HG02610 (cell line): Measurements from ENCODE around the gene STAB2.

ENCODE experiments used
- ATAC-seq: cut with Tn5 transposase; IDR thresholded peaks from one replicate; pipeline ENCODE4 v1.9.1; 2021; ENCODE audit warnings: mild to moderate bottlenecking, moderate library complexity; ENCODE audit not compliant: unreplicated experiment

Gene STAB2

DNA sequence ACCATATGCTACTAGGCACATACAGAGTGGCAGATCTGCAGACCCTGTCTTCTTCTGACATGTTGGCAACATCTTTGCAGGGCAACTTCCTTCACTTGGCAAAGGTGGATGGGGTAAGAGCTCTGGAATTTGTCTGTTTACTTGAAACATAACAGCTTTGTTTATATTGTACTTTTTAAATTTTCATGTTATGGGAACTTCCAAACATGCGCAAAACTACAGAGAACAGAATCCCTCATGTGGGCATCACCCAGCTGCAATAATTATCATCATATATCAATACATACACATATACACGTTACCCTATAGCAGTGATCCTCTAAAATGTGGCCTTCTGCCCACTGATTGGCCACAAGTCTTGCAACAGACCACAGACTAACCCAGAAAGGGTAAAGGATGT lies 103.4 kb downstream of the STAB2 start:
- ATAC-seq, result no peak

DNA sequence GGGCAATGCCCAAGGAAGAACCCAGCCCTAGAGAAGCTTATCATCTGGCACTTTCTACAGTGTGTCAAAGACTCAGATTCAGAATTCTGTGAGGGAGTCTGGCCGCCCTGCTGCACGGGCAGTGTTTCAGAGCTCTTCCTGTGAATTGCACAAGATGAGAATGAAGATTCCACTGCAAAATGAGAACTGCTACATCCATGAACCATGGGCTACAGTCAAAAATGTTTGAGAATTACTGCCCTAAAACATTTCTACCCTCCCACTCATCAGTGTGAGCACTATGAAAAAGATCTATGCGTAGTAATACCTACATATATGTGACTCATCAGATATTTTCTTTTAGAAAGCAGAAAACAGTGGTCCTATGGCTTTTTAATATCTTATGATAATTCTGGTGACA lies 104.0 kb downstream of the STAB2 start:
- no peak for ATAC-seq

- ATAC-seq, result no peak
Observed at GRCh38 chr12:103696101-103696500, 109.0 kb downstream of the STAB2 start.

DNA sequence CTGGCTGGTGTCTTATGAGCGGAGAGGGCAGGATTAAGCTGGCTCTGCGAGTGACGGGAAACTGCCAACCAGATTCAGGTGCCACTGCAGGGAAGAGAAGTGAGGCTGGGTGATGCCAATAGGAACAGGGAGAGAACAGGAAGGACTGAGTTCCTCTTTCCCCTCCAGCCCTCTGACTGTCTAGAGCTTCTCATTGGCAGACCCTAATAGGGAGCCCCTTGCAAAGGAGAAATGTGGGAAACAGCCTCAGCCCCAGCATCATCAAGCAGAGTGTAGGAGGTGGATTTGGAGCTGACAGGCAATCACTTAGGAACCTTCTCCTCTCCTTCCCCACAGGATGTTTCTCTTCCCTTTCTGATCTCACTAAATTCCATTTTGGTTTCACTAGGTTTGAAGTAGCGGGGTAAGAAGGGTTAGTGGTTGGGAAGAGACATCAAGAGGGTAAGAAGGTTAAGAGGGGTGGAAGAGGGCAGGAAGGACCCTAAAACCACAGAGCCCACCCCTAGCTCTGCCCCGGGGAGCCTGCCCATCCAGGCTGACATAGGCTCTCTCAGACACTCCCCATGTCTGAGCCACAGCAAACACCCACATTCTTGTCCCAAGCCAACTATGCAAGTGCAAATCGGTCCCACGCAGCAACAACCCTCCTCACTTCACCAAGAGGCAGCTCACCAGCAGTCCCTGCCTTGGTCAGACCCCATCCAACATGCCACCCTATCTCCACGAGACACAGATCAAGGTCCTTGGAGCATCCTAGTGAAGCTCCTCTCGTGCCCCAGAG lies 111.1 kb downstream of the STAB2 start:
- peak; percentile 7 for ATAC-seq

DNA sequence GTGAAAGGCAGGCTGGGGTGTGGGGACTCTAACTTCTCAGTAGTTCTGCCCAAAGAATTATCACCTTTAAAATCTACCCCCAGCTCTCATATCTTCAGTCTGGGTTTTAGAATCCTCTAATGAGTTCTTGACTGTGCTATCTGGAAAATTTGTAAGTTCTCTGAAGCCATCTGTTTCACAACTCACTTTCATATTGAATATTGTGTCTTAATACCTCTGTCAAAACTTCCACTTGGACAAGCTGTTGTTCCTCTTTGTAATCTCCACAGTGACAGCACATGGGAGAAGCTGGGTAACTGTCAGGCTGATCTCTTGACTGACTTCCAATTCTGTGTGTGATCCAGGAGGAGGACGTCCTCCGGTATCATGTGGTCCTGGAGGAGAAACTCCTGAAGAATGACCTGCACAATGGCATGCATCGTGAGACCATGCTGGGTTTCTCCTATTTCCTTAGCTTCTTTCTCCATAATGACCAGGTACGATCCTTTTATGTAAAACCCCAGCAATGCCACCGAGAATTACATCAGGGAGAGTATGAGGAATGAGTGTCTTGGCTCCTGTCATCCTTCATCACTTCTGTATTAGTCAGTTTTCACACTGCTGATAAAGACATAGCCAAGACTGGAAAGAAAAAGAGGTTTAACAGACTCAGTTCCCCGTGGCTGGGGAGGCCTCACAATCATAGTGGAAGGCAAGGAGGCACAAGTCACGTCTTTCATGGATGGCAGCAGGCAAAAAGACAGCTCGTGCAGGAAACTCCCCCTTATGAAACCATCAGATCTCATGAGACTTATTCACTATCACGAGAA lies 111.9 kb downstream of the STAB2 start:
- ATAC-seq, result peak; percentile 49

DNA sequence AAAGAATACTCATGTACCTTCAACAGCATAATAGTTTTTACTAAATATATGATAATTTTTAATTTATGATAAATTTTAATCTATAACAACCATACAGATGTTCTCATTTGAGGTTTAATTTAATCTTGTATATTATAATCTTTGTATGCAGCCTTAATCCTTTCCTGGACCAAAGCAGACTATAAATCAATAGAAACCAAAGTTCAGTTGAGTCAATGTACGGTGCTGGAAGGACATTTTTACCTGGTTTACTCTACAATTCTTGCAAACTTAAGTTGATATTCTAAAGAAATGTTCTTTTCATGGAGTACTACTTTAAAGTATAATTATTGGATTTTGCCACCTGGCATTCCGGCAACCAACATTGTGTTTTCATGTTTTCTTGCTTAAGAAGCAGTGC lies 118.0 kb downstream of the STAB2 start:
- ATAC-seq, result no peak

GRCh38 chr12:103705927-103706326 lies 118.9 kb downstream of the STAB2 start:
- no peak for ATAC-seq

DNA sequence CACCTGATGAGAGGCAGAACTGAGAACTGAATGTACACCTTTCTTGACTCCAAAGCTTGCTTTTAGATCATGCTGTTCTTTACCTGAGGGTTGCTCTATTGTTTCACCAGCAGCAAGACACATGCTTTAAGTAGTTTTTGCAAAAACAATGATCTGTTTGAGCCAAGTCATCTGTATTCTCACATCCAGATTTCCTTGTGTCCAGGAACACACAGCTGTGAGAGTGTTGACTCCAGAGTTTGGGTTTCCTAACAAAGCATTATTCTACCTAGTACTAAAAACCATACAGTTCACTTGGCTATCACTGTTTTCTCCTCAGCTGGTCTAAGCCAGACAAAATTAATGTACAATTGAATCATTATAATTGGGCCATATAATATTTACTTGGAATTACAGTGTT lies 120.4 kb downstream of the STAB2 start:
- no peak for ATAC-seq

DNA sequence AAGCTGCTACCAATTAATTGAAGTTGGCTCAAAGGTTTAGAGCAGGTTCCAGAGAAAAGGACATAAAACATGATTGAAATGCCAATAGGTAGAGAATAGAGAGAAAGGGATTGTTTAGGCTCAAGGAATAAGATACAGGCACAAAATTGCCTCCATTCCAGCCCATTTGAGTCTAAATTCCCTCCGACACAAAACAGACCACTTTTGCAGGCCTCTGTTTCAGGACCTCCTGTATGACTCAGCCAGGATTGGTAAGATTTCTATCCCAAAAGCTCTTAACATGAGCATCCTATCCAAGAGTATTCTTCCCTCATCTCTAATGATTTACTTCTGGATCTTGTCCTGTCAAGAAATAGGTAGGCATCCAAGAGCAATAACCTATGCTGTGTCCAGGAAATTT lies 123.5 kb downstream of the STAB2 start:
- ATAC-seq, result no peak

DNA sequence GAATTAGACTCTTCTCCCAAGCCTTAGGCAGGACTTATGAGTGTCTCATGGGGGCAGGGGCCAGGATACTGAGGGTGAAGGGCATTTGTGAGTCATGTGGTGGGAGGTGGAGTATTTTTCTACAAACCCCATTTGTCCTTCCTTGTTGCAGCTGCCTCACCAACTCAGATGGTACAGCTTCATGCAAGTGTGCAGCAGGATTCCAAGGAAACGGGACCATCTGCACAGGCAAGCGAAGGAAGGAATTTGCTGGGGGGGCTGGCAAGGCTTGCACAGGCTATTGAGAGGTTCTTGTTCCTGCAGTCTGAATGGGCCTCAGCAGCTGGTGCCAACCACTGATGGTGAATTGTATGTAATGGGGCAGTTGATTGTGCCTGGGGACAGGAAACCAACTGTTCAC lies 125.1 kb downstream of the STAB2 start:
- ATAC-seq, result no peak

- no peak for ATAC-seq
Observed at GRCh38 chr12:103715494-103715893, 128.4 kb downstream of the STAB2 start.

DNA sequence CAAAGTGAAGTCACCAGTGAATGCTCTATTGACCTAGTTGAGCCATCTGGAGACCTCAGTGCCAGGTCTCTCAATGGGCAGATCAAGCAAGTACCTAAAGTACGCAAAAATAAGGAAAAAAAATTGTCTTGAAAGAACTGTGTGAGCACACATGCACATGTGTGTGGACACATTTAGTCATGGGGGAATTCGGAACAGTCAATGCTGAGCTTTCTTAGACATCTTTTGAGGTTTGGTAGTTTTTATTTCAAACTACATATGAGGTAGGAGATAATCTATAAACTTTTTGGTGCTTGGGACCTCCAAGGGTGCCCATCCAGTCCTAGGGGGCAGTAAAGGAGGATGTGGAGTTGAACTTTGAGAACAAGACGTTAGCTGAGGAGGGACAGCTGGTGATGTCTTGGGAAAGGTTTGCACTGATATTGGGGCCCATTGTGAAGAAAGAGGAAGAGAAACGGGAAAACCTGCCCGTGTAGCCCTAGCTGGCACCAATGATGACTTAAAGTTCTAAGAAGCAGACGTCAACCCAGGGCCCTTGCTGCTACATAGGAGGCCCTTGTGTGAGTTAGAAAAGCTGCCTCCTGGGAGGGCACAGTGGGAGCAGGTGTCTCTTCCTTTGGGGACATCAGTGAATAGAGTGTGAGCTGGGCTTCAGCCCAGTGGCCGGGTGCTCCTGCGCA lies 129.6 kb downstream of the STAB2 start:
- ATAC-seq, result no peak

DNA sequence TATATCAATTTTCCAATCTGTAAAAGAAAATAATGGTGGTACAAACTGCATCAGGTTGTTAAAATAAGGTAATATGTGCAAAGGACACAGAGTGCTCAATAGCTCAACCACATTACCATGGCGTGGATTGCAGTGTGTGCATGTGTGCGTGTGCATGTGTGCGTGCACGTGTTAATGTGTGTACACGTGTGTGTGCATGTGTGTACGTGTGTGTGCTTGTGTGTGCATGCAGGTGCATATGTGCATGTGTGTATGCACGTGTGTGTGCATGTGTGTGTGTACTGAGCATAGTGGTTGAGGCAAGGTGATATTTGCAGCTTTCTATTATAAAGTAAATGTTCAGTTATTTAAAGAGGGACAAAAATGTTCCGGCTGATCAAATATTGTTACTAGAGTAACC lies 138.3 kb downstream of the STAB2 start:
- ATAC-seq, result no peak

DNA sequence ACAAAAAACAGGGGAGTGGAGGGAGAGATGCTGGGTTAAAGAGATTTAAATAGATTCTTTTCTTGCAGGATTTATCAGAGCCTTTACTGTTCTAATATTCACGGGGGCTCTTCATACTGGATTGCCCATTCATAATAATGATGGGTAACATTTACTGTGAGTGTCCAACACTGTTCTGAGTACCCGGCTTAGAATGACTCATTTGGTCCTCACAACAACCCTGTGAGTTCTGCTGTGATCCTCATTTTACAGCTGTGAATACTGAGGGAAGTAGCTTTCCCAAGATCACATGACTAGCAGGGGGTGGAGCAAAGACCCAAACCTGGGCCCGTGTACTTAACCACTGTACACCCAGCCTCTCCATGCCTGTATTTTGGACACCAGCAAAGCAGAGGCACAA lies 140.6 kb downstream of the STAB2 start:
- ATAC-seq, result no peak

GRCh38 chr12:103728323-103728722 lies 141.2 kb downstream of the STAB2 start:
- ATAC-seq, result no peak

DNA sequence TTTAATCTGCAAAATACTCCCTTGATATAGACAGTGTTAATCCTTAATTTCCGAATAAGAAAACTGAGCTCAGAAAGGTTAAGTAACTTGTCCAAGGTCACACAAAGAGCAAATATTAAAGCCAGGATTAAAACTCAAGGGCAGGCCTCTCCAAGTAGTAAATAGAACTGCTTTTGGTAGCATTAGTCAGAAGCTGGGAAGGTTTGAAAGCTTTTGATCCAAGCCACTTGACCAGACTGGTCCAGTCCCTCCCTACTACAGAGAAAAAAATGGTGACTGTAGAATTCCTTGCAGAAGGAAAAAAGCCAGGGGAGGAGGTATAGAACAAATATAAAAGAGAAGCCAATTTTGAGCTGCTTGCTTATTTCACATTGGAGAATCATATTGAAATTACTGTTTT lies 142.4 kb downstream of the STAB2 start:
- ATAC-seq, result no peak

DNA sequence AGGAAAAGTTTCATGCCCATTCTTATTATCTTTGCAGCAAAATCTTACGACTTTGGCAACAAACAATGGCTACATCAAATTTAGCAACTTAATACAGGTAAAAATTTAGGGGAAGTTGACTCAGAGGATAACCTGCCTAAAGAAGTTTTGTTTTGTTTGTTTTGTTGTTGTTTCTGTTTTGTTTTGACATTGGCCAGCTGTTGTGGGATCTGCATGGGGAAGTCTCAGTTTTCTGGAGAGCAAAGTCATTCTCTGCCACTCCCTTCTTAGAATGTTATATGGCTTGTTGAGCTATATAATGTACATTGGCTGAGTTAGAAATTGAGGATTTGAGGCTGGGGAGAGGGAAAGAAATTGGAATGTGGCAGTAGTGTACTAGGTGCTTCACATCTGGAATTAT lies 144.5 kb downstream of the STAB2 start:
- ATAC-seq, result peak; percentile 80

DNA sequence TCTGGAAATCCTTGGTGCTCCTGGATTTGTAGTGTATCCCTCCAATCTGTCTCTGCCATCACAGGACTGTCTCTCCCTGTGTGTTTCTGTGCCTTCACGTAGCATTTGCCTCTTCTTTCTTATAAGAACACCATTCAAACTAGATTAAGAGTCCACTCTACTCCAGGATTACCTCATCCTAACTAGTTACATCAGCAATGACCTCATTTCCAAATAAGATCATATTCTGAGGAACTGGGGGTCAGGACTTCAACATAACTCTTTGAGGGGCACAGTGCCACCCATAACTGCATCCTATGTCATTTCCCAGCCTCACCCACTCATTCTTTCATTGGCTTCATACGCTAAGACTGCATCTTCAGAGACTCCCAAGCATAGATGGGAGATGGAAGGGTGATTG lies 147.8 kb downstream of the STAB2 start:
- ATAC-seq, result no peak

DNA sequence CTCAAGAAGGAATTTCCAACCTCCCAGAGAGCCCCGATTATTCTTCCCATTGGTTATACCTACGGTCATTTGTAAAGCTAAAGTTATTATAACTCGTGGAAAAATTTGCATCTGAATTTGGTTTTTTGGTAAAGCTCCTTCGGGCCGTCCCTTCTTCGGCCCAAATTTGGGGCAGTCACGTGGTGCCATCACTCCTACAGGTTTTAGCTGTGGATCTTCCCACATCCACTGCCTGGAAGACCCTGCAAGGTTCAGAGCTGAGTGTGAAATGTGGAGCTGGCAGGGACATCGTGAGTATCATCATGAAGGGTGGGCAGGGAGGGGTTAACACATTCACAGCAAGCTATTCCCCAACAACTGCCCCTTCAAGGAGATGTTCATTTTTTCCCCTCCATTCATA lies 148.2 kb downstream of the STAB2 start:
- no peak for ATAC-seq

DNA sequence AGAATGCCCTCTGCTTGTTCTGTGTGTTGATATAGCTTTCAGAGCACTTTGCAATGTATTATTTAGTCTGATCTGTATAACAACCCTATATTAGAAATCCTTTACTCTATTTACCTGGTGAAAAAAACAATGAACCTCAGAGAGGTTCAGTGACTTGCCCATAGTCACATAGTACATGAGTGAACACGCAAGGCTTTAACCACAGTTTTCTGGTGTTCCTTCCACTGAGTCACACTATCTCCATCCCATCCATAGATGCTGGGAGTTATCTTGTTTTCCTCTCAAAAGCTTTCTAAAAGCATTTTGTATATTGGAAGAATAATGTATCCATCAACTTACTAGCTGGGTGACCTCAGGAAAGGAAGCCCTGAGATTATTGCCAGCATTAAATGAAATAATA lies 149.5 kb downstream of the STAB2 start:
- no peak for ATAC-seq

GRCh38 chr12:103737881-103738280 lies 150.8 kb downstream of the STAB2 start:
- no peak for ATAC-seq
